HG03108 (cell line): ENCODE data around the gene LRRC36.

ENCODE experiments used
- ATAC-seq: cut with Tn5 transposase; IDR thresholded peaks from one replicate; pipeline ENCODE4 v1.9.1; 2021; ENCODE audit warnings: moderate library complexity; ENCODE audit not compliant: unreplicated experiment

LRRC36 gene

DNA sequence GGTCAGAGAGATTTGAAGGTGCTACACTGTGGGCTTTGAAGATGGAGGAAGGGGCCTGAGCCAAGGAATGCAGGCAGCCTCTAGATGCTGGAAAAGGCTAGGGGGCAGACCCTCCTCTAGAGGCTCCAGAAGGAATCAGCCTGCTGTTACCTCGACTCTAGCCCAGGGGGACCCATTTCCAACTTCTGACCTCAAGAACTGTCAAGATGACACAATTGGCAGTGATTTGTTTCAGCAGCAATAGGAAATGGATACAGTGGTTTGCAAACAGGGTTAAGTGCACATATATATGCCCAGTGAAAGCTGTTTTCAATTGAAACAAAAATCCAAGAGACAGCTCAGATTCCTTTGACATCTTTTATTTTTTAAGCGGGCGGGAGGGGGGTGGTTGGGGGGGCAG, 93.3 kb downstream of the LRRC36 start:
- ATAC-seq = no peak

DNA sequence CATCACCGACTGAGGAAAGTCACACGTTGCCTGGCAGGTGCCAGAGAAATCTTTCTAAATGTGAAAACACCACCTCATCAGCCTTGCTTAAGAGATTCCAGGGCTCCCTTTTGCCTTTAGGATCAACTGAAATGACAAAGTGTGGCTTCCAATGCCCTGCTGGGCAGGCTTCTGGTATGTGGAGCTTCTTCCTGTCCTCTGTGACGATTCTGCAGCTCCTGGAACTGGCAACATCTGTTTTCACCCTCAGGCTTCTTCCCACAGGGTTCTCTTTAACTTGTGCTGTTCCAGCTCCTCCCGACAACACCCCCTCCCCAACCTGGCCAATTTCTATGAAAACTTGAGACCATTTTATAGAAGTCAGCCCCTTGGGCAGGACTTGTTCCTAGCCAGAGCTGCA, 94.4 kb downstream of the LRRC36 start:
- ATAC-seq = no peak

DNA sequence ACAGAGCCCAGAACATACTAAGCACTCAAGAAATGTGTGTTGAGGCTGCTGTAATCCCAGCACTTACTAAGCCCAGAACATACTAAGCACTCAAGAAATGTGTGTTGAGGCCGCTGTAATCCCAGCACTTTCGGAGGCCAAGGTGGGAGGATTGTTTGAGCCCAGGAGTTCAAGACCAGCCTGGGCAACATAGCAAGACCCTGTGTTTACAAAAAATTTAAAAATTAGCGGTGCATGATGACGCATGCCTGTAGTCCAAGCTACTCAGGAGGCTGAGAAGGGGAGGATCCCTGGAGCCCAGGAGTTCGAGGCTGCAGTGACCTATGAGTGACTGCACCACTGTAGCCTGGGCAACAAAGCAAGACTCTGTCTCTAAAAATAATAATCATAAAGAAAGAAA, 96.4 kb downstream of the LRRC36 start:
- ATAC-seq = no peak

DNA sequence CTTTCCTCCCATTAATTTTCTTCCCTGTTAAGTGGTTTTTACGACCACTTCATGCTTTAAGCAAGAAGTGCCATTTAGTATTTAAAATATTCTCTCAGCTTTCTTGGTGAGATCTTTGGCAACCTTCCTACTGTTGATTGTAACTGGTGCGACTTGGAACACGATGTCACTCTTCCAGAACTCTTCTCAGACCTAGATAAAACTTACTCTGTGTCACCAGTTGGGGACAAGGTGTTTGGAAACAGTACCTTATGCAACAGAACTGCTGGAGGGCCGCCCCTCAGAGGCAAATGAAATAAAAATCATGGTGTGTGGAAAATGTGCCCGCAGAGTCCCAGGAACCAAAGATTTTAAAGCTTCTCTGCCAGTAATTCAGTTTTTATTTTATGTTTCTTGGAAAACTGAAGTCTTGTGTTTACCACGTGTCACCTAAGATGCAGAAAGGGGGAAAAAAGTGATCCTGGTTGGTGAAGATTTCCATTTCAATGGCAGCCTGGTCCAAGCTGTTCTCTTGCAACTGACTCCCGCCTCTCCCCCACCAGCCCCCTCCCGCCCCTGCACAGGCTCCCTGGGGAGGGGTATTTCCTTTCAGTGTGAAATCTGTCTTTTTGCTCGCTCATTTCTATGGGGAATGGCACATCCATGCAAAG, 97.1 kb downstream of the LRRC36 start:
- no peak for ATAC-seq

DNA sequence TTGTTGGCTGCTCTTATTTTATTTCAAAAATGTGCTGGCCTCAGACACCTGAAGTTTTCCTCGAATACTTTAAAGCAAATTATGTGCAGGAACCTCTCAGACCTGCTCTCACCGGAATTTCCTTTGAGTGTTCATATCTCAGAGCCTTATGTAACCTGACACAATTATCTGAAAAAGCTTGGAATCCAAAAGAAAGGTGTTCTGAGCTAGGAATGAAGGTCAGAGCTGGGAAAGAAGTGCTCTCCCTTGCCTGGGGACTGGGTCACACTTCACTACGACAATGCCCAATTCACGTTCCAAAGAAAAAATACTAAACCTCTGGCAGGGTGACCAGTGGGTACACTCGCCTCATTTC, 97.6 kb downstream of the LRRC36 start:
- ATAC-seq = no peak

DNA sequence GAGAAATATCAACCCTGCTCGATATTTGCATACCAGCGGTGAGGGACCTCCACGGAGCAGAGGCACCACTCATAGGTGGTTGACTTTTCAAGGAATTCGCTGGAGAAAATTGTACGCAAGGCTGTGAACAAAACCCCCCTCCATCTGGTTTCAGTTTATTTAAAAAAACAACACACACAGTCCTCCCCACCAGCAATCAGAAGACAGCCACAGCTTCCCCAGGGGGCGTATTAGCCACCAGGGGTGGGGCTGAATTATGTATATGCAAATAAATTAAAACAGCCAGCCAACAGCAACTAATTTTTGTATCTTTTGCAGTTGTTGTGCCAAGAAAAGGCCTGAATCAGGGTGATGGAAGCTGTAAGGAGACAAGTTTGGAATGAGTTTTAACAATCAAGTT, 98.4 kb downstream of the LRRC36 start:
- no peak for ATAC-seq

DNA sequence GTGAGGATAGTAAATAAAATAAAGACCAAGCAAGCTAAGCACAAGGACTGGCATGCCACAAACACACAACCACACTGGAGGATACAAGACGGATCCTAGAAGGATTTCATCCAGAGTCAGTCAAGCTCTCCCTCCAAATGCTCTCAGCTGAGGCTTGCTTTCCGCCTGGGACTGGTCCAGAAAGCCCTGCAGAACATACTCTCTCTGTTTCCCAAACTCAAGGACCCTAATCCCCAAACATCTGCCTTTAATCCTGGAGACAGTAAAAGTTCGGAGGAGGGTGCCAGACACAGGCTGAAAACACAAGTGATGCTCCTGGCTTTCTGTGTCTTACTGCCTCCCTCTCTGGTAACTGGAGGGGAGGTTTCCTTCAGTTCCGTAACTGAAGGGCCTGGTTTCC, 99.0 kb downstream of the LRRC36 start:
- ATAC-seq = no peak

DNA sequence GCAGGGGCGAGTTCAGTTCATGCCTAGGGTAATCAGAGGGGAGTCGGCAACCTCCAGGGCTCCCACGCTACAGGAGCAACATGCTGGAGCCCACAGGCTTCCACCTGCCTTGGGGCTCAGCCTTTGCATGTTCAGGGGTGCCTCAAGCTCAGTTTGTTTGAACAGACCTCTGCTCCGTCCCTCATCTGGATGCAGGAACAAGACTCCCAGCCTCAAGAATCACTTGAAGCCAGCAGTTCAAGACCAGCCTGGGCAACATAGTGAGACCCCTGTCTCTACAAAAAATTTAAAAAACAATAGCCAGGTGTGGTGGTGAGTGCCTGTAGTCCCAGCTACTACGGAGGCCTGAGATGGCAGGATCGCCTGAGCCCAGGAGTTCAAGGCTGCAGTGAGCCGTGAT, 99.4 kb downstream of the LRRC36 start:
- no peak for ATAC-seq

DNA sequence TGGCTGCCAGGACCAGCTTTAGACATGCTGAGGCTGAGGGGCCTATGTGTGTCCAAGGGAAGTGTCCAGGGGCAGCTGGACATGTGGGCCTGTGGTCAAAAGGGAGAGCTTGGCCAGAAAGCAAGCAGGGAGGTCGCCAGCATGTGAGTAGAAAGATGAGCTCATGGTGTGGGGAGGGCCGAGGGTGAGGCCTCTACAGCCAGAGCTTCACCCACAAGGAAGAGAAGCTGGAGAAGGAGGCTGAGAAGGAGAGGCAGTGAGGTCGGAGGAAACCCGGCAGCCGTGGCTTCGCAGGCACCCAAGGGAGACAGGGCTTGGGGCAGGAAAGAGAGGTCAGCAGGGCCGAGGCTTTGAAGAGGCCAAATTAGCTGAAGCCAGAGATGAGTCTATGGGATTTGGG, 100.3 kb downstream of the LRRC36 start:
- ATAC-seq = no peak

DNA sequence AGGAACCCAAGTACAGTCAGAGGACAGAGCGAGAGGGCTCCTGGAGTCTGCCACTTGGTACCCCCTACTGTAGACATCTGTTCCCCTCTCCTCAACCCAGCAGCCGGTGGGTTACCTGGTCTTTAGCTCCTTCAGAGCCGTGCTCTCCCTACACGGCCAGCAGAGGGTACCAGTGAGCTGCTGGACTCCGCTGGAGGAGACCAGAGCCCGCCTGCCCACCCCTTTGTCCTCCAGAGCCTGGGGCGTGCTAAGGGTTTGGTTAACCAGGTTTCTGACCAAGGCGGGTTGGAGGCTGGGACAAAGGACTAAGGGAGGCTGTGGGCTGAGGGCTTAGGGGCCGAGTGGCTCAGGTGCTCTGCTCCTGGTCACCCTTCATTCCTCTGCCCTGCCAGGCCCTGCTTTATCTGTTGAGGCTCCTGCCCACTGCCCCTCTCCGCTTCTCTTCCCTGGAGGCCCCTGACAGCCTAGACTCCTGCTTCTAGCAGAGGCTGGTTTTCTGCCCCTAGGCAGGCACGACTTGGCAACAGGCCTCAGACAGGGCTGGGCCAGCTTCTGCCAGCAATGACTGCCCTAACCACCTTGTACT, 101.6 kb downstream of the LRRC36 start:
- ATAC-seq = no peak

DNA sequence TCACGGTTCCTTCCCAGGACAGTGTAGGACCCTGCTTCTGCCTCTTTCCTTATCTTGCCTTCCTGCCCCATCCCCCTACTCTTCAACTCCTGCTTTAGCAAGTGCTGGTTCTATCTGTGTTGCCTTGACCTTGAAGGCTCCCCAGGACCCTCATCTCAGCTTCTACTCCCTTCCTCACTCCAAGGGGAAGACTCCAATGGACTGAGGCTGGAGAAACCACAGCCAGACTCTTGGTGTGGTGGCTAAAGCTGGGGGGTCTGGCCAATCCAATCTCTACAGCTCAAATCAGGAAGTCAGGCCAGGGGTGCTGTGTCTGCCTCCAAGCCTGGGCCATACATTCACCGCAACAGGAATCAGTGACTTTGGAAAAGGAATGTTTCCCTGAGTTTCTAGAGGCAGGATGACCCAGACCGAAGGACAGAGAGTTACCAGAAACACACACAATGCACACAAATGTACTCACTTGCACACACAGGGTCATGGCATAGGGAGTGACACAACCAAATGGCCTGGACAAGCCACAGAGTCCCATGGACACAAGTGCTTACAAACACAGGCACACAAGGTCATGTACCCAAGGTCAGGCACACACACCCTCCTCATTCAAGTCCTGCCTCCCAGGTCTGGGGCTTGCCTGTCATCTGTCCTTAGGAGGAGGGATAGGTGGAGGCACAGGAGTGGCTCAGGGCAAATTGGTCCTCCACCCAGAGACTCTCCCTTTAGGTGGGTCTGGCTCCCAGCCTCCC, 102.6 kb downstream of the LRRC36 start:
- no peak for ATAC-seq

DNA sequence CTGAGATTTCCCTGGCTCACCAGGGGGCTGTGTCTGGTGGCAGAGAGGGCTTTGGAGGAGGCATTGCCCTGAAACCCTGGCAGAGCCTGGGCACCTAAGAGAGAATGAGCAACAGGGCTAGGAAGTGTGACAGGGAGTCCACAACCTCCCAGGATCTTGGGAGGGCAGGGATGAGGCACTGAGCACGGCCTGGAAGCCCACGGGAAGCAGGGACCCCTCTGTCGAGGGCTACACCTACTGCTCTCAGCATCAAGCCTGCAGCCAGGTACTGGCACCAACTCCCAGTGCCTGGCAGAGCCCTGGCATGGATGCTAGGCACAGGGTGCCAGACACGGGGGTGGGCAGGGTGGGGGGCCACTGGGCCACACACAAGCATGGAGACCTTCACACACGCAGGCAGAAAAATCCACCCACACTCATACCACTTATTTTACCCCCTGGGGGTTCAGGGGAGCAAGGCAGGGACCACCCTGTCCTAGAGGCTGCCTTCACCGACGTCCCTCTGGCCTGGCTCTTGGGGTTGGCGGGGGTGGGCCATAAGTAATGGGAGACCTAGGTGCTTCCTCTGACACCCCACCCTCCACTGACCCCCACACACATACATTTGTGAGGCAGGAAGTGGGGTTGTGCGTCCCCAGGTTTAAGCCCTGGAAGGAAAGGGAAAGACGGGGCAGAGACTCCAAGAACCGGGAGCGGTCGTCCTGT, 103.3 kb downstream of the LRRC36 start:
- no peak for ATAC-seq

DNA sequence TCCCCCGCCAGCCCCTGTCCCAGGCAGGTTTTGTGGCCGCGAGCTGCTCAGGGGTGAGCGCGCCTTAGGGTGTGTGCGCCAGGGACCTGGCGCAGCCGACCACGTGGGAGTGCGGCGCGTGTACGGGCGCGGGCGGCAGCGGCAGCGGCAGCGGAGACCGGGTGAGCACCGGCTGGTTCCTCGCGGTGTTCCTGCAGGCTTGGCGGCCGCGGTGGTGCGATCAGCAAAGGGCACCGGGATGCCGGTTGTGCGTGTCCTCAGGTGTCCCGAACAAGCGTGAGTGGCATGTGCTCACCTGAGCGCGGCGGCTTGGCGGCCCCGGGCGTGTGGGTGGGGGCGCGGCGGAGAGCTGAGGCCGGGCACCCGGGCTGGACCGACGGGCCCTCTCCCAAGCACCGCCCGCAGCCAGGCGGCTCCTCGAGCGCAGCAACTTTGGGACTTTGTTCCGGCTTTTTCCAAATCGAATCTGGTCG, 103.9 kb downstream of the LRRC36 start:
- ATAC-seq = no peak

DNA sequence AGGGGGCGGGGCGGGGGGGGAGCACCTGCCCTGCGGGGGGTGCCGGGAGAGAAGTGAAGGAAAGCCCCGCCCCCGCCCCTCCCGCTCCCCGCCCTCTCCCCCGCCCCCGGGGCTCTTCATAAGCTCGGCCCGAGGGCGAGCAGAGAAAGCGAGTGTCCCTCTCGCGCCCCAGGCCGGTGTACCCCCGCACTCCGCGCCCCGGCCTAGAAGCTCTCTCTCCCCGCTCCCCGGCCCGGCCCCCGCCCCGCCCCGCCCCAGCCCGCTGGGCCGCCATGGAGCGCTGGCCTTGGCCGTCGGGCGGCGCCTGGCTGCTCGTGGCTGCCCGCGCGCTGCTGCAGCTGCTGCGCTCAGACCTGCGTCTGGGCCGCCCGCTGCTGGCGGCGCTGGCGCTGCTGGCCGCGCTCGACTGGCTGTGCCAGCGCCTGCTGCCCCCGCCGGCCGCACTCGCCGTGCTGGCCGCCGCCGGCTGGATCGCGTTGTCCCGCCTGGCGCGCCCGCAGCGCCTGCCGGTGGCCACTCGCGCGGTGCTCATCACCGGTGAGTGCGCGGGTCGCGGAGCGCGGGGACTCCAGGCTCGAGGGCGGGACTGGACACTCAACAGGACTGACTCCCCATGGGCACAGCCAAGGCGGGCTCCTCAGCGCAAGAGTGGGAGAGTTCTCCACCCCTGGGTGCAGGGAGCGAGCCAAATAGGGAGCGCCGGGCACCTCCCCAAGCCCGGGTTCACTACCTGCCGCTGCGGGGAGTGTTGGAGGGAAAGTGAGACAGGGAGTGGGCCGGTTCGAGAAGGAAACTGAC, 104.6 kb downstream of the LRRC36 start, which contains the start of gene HSD11B2:
HSD11B2 (plus strand) TSS at position 145 of the 798 bp plus-strand sequence; CDS start at position 273, 128 bp downstream.
- no peak for ATAC-seq

DNA sequence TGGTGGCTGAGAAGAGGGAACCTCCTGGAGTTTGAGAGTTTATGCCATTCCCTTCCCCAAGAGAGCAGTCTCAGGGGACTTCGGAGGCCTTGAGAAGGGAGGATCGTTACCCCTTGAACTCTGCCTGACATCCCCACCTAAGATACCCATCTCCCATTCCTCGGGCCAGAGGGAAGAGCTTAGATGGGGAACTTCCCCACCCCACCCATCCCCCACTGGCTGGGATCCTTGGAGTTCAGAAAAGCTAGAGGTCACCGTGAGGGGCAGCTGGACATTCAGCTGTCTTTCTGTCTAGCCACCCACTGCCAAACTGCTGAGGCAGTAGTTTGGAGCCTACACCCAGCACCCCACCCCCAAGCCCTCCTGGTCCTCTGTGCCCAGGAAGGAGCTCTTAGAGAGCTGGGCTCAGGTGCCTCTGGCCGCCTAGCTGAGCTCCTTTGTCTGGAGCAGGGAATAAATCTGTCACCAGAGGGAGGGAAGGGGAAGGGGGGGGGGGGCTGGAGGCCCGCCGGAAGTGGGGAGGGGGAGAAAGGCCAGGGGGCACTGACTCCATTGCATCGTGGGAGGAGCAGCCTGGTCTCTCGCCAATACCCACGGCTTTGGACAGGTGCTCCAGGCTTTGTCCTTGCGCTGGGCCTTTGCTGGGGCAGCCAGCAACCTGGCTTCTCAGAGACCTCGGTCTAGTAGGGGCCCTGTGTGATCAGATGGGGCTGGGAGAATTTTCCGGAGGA, 105.3 kb downstream of the LRRC36 start:
- ATAC-seq = no peak

DNA sequence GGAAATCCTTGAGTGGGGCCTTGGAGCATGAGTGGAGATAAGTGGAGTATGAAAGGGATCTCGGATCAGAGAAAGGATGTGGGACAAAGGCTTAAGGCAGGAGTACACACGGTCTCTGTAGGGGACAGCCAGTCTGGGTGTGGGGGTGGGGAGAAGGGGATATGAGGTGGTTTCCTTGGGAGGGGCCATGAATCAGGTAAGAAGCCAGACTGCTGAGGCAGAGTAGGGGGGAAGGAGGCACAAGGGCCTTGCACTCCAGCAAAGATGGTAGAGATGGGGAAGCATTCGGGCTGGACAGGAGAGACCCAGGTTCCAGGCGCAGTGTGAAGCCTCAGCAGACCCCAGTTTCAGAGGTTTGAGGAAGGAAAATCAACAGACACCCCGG, 105.9 kb downstream of the LRRC36 start:
- ATAC-seq = no peak

DNA sequence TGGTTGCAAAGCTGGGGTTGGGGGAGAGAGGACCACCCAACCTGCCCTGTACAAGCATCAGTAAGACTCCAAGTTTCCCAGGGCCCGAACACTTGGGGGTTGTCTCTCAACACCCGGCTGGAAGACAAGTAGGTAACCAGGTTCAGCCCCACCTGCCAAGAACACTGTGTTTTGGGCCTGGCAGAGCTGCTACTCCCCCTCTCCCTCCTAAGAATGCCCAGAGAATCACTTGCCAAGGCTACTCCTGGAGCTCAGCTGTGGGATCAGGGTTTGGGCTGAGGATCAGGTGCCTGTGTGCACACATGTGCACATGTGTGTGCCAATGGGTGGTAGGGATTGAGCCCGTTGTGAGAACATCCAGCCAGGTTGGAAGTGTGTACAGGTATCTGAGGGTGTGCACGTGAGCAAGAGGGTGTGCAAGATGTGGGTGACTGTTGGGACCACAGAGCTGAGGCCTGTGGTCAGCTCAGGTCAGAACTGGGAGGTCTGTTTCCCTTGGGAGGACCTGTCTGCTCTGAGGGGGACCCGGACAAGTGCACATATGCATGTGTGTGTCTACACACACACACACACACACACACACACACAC, 106.6 kb downstream of the LRRC36 start:
- no peak for ATAC-seq
